Muscle layer of duodenum (tissue), 2 donors: ENCODE data around the gene ROBO3.

Experiments
- H3K27ac ChIP-seq: one replicate; pipeline ENCODE4 v1.7.0; 2013; ENCODE audit warnings: mild to moderate bottlenecking, low read length
- H3K27me3 ChIP-seq: one replicate; pipeline ENCODE4 v1.7.0; 2013; ENCODE audit warnings: low read depth, mild to moderate bottlenecking, control low read depth, low read length
- H3K36me3 ChIP-seq, 2 donors: one replicate each; pipeline ENCODE4 v1.7.0; 2013; ENCODE audit warnings: low read length in 2 of 2, control low read depth in 1 of 2, mild to moderate bottlenecking in 1 of 2; ENCODE audit not compliant: insufficient read depth in 2 of 2, control insufficient read depth in 1 of 2
- H3K4me1 ChIP-seq, 2 donors: one replicate each; pipeline ENCODE4 v1.7.0; 2013; ENCODE audit warnings: low read length in 2 of 2, mild to moderate bottlenecking in 2 of 2, control low read depth in 1 of 2, moderate library complexity in 1 of 2; ENCODE audit not compliant: insufficient read depth in 2 of 2, control insufficient read depth in 1 of 2
- H3K4me3 ChIP-seq, 2 donors: one replicate each; pipeline ENCODE4 v1.7.0; 2013; ENCODE audit warnings: low read length in 2 of 2, low read depth in 1 of 2, mild to moderate bottlenecking in 1 of 2
- H3K9me3 ChIP-seq, 2 donors: one replicate each; pipeline ENCODE4 v1.7.0; 2013; ENCODE audit warnings: low read length in 2 of 2, control low read depth in 1 of 2, mild to moderate bottlenecking in 1 of 2; ENCODE audit not compliant: control insufficient read depth in 1 of 2
- donor health status: healthy.

ROBO3 gene

GRCh38 chr11:124876818-124877630 lies 11.8 kb downstream of the ROBO3 start:
- Histone ChIP-seq H3K27me3 (peaks cover 10% of the 10 kb centered on the region), H3K9me3 (no peaks in the 10 kb centered on the region), H3K27ac (peak overlapping the region; percentile 16), H3K4me3 (peak overlapping the region; percentile 59 to 78), H3K4me1 (peaks cover 0 to 10% of the 10 kb centered on the region in 2 donors), H3K36me3 (no peaks in the 10 kb centered on the region)

- H3K27me3 ChIP-seq, result peaks cover 8% of the 10 kb centered on the region
- no peaks in the 10 kb centered on the region for H3K36me3 ChIP-seq
- H3K4me1 ChIP-seq, result peaks cover 0 to 10% of the 10 kb centered on the region in 2 donors
- no peak overlapping the region for H3K27ac ChIP-seq
- H3K4me3 ChIP-seq, result peak overlapping the region; percentile 59 to 78
- H3K9me3 ChIP-seq, result no peaks in the 10 kb centered on the region
Observed at GRCh38 chr11:124877631-124877909, 12.3 kb downstream of the ROBO3 start.

- no peaks in the 10 kb centered on the region for H3K9me3 ChIP-seq
- H3K27ac ChIP-seq, result no peak overlapping the region
- H3K36me3 ChIP-seq, result no peaks in the 10 kb centered on the region
- H3K4me1 ChIP-seq, result peaks cover 0 to 10% of the 10 kb centered on the region in 2 donors
- H3K4me3 ChIP-seq, result no peak overlapping the region
- H3K27me3 ChIP-seq, result peaks cover 2% of the 10 kb centered on the region
Observed at GRCh38 chr11:124877910-124878758, 12.9 kb downstream of the ROBO3 start.

GRCh38 chr11:124878759-124879492 lies 13.7 kb downstream of the ROBO3 start:
- Histone ChIP-seq H3K27ac (no peak overlapping the region), H3K27me3 (no peaks in the 10 kb centered on the region), H3K9me3 (no peaks in the 10 kb centered on the region), H3K4me1 (peaks cover 0 to 10% of the 10 kb centered on the region in 2 donors), H3K4me3 (no peak overlapping the region), H3K36me3 (no peaks in the 10 kb centered on the region)

GRCh38 chr11:124879493-124880289 lies 14.5 kb downstream of the ROBO3 start:
- H3K27me3 ChIP-seq, result no peaks in the 10 kb centered on the region
- no peaks in the 10 kb centered on the region for H3K9me3 ChIP-seq
- no peaks in the 10 kb centered on the region for H3K36me3 ChIP-seq
- peaks cover 0 to 10% of the 10 kb centered on the region in 2 donors for H3K4me1 ChIP-seq
- no peak overlapping the region for H3K27ac ChIP-seq
- H3K4me3 ChIP-seq, result no peak overlapping the region

GRCh38 chr11:124880290-124880611 lies 15.0 kb downstream of the ROBO3 start:
- H3K36me3 ChIP-seq, result no peaks in the 10 kb centered on the region
- H3K27ac ChIP-seq, result no peak overlapping the region
- H3K9me3 ChIP-seq, result no peaks in the 10 kb centered on the region
- no peak overlapping the region for H3K4me3 ChIP-seq
- H3K4me1 ChIP-seq, result peaks cover 0 to 10% of the 10 kb centered on the region in 2 donors
- H3K27me3 ChIP-seq, result no peaks in the 10 kb centered on the region

GRCh38 chr11:124880958-124881357 lies 15.7 kb downstream of the ROBO3 start:
- H3K4me1 ChIP-seq, result peaks cover 0 to 7% of the 10 kb centered on the region in 2 donors

GRCh38 chr11:124882339-124883071 lies 17.3 kb downstream of the ROBO3 start:
- no peak overlapping the region for H3K27ac ChIP-seq
- no peaks in the 10 kb centered on the region for H3K9me3 ChIP-seq
- H3K4me1 ChIP-seq, result no peaks in the 10 kb centered on the region
- H3K27me3 ChIP-seq, result no peaks in the 10 kb centered on the region
- H3K4me3 ChIP-seq, result no peak overlapping the region
- no peaks in the 10 kb centered on the region for H3K36me3 ChIP-seq

More at GRCh38 chr11:124880958-124881357, 15.7 kb downstream of the ROBO3 start:
- no peaks in the 10 kb centered on the region for H3K9me3 ChIP-seq
- no peak overlapping the region for H3K4me3 ChIP-seq
- no peak overlapping the region for H3K27ac ChIP-seq
- H3K36me3 ChIP-seq, result no peaks in the 10 kb centered on the region
- no peaks in the 10 kb centered on the region for H3K27me3 ChIP-seq

GRCh38 chr11:124884340-124884739 lies 19.1 kb downstream of the ROBO3 start:
- Histone ChIP-seq H3K9me3 (no peaks in the 10 kb centered on the region), H3K36me3 (no peaks in the 10 kb centered on the region), H3K27ac (no peak overlapping the region), H3K4me3 (no peak overlapping the region), H3K4me1 (no peaks in the 10 kb centered on the region), H3K27me3 (no peaks in the 10 kb centered on the region)

GRCh38 chr11:124884869-124885479 lies 19.7 kb downstream of the ROBO3 start:
- no peaks in the 10 kb centered on the region for H3K36me3 ChIP-seq
- no peaks in the 10 kb centered on the region for H3K9me3 ChIP-seq
- no peak overlapping the region for H3K27ac ChIP-seq
- no peak overlapping the region for H3K4me3 ChIP-seq
- H3K27me3 ChIP-seq, result no peaks in the 10 kb centered on the region
- H3K4me1 ChIP-seq, result no peaks in the 10 kb centered on the region
